Measurements from ENCODE around the gene HMMR. TPM values are rescaled to one million over a fixed set of nuclear protein-coding genes. Genes with fewer than 3 reads are reported as not detected.

The HMMR gene
- total and polyA plus RNA-seq, 9 of the 15 experiments (the other 6 are each of a cell fraction or from before 2014, with no cell fraction given), result 74.9 to 133 (median 90.8) TPM

- no peak for TF ChIP-seq ZNF407 (IDR thresholded peaks at IDR 0.05; ENCODE audit: low read depth)
- peak; percentile 30; the same call in 1 of the 2 replicates for TF ChIP-seq HBP1 (CRISPR knock-in tag; IDR thresholded peaks at IDR 0.05)
- TF ChIP-seq MTA1 (IDR thresholded peaks at IDR 0.05; ENCODE audit: borderline replicate concordance), result 0 out of 2 replicates have a peak, but pooled peaks have one; percentile 33
- TF ChIP-seq HMBOX1 (IDR thresholded peaks at IDR 0.05), result 0 out of 2 replicates have a peak, but pooled peaks have one; percentile 10
- TF ChIP-seq CBX5 (IDR thresholded peaks at IDR 0.05; ENCODE audit: borderline replicate concordance, low read depth), result no peak
- peak; percentile 84 for TF ChIP-seq PML (IDR thresholded peaks at IDR 0.05; ENCODE audit: low read length)
- peak; percentile 88; the same call in 1 of the 2 replicates for TF ChIP-seq MBD2 (IDR thresholded peaks at IDR 0.05; ENCODE audit: borderline replicate concordance, low read depth)
- no peak for TF ChIP-seq RBM17 (IDR thresholded peaks at IDR 0.05; ENCODE audit: borderline replicate concordance, low read depth, low read length)
- 0 out of 2 replicates have a peak, but pooled peaks have one; percentile 17 for TF ChIP-seq RFX5 (IDR thresholded peaks at IDR 0.05; ENCODE audit: low read depth, low read length)
- no peak for TF ChIP-seq PHB2 (IDR thresholded peaks at IDR 0.05; ENCODE audit: low read depth)
- TF ChIP-seq NFE2 (IDR thresholded peaks at IDR 0.05; ENCODE audit: low read depth), result no peak
- no peak for TF ChIP-seq HES1 (IDR thresholded peaks at IDR 0.05; ENCODE audit: low read depth)
- TF ChIP-seq RBM39 (optimal IDR thresholded peaks at IDR 0.05; ENCODE audit: low read depth, low read length), result no peak
- no peak for TF ChIP-seq BRF1 (IDR thresholded peaks at IDR 0.05; ENCODE audit: borderline replicate concordance, extremely low read depth, insufficient read length)
- peak in 1 of 2 experiments; percentile 71; a peak in 2 of 4 replicates for TF ChIP-seq HDAC1 (IDR thresholded peaks at IDR 0.05)
These were observed 22.9 kb upstream of the HMMR start, which contains the start of gene CCNG1 (continued) for GRCh38 chr5:163437309-163438182.

Measured in K562 (cell line).